HEK293T (cell line): ENCODE measurements around the gene BMP5.

Source experiments
- HDGF ChIP-seq: fragments of 450-650 bp; IDR thresholded peaks from 2 replicates; pipeline ENCODE4 v1.6.1; 2017; ENCODE audit warnings: antibody characterized with exemption, borderline replicate concordance
- LEF1 ChIP-seq: fragments of 450-650 bp; IDR thresholded peaks from 2 replicates; pipeline ENCODE4 v1.6.1; 2017; ENCODE audit warnings: mild to moderate bottlenecking, borderline replicate concordance
- SUZ12 ChIP-seq: fragments of 450-650 bp; IDR thresholded peaks from 2 replicates; pipeline ENCODE4 v1.6.1; 2016; ENCODE audit warnings: mild to moderate bottlenecking
- TARDBP ChIP-seq: fragments of 450-650 bp; IDR thresholded peaks from 2 replicates; pipeline ENCODE4 v1.6.1; 2016

- no peak for TF ChIP-seq HDGF
- TF ChIP-seq TARDBP, result no peak
- TF ChIP-seq SUZ12, result no peak
- TF ChIP-seq LEF1, result no peak
These were observed 40.8 kb upstream of the BMP5 start for GRCh38 chr6:55916188-55916587.
